ENCODE data around the gene SOX21.

Gene SOX21

GRCh38 chr13:94708031-94708859, 4.1 kb downstream of the SOX21 start:
- no peak for DNase-seq

- no peak for DNase-seq
Observed at GRCh38 chr13:94707400-94708021, 4.8 kb downstream of the SOX21 start.

GRCh38 chr13:94706843-94707399, 5.4 kb downstream of the SOX21 start:
- DNase-seq: no peak

- no peak for DNase-seq
Observed at GRCh38 chr13:94706101-94706842, 6.1 kb downstream of the SOX21 start.

- no peak for DNase-seq
Observed at GRCh38 chr13:94705081-94706030, 7.0 kb downstream of the SOX21 start.

- DNase-seq: no peak
Observed at GRCh38 chr13:94704377-94705080, 7.8 kb downstream of the SOX21 start.

GRCh38 chr13:94703721-94704314, 8.5 kb downstream of the SOX21 start:
- DNase-seq: no peak

GRCh38 chr13:94703271-94703670, 9.1 kb downstream of the SOX21 start:
- DNase-seq: no peak

GRCh38 chr13:94702181-94703041, 9.9 kb downstream of the SOX21 start:
- DNase-seq: no peak

GRCh38 chr13:94701313-94702180, 10.8 kb downstream of the SOX21 start:
- DNase-seq: no peak

- no peak for DNase-seq
Observed at GRCh38 chr13:94700536-94700935, 11.8 kb downstream of the SOX21 start.

GRCh38 chr13:94700051-94700535, 12.3 kb downstream of the SOX21 start:
- DNase-seq: no peak

GRCh38 chr13:94696171-94696570, 16.2 kb downstream of the SOX21 start:
- DNase-seq: no peak

- DNase-seq: no peak
Observed at GRCh38 chr13:94692030-94692429, 20.3 kb downstream of the SOX21 start.

GRCh38 chr13:94683409-94683808, 28.9 kb downstream of the SOX21 start:
- no peak for DNase-seq

- no peak for DNase-seq
Observed at GRCh38 chr13:94682229-94682628, 30.1 kb downstream of the SOX21 start.

GRCh38 chr13:94679614-94680013, 32.7 kb downstream of the SOX21 start:
- no peak for DNase-seq

GRCh38 chr13:94678845-94679244, 33.5 kb downstream of the SOX21 start:
- no peak for DNase-seq

GRCh38 chr13:94677799-94678198, 34.5 kb downstream of the SOX21 start:
- DNase-seq: no peak

All from CD4-positive, alpha-beta T cell treated with Interleukin-4 for 4 hours (primary cell).